Measurements from ENCODE around the gene GDPD1.

Gene GDPD1

DNA sequence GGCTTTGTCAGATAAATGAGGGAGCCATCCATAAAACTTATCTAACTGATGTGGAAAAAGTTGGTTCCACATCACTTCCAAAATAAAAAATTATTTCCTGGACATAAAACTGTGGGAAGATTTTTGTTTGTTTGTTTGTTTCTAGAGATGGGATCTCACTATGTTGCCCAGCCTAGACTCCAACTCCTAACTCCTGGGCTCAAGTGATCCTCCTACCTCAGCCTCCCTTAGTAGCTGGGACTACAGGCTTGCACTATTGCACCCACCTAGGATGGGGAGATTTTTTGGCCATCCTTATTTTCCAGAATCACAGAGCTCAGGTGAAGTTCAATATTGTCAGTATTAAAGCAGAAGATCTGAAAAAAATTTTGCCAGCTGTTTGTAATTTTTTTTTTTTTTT, 34.3 kb upstream of the GDPD1 start:
- Histone ChIP-seq H2BK12ac (ENCODE audit: low read length) (no peak overlapping the region), H2BK5ac (ENCODE audit: low read length) (no peak overlapping the region), H4K91ac (ENCODE audit: low read depth, low read length, poor library complexity) (no peak overlapping the region), H3K4me2 (ENCODE audit: insufficient read depth, low read length, poor library complexity, severe bottlenecking) (no peak overlapping the region), H3K4ac (ENCODE audit: low read length) (no peak overlapping the region), H2AFZ (ENCODE audit: low read length) (no peak overlapping the region), H3K27ac (replicated peaks; ENCODE audit: low read length) (no peak overlapping the region), H3K36me3 (replicated peaks in 1 of 2; ENCODE audit: control insufficient read depth in 2 of 2, insufficient read depth in 2 of 2, low read length in 2 of 2) (peaks cover 14 to 86% of the 10 kb centered on the region in 2 donors), H3K79me1 (ENCODE audit: low read depth, low read length) (peaks cover 2% of the 10 kb centered on the region), H2BK120ac (ENCODE audit: low read depth, low read length) (no peak overlapping the region), H3K4me3 (ENCODE audit: low read length in 2 of 2) (no peak overlapping the region), H2BK15ac (ENCODE audit: low read length) (no peak overlapping the region), H3K27me3 (ENCODE audit: control insufficient read depth in 3 of 3, insufficient read depth in 3 of 3, low read depth in 1 of 3, low read length in 3 of 3) (no peaks in the 10 kb centered on the region), H4K8ac (ENCODE audit: low read depth, low read length) (no peak overlapping the region), H3K9ac (ENCODE audit: low read depth, low read length, poor library complexity) (no peak overlapping the region), H3K18ac (ENCODE audit: low read length) (no peak overlapping the region), H3K4me1 (ENCODE audit: control insufficient read depth in 2 of 2, insufficient read depth in 1 of 2, low read depth in 1 of 2, low read length in 2 of 2) (no peaks in the 10 kb centered on the region), H3K9me3 (replicated peaks in 1 of 2; ENCODE audit: control insufficient read depth in 2 of 2, insufficient read depth in 1 of 2, low read depth in 1 of 2, low read length in 2 of 2) (no peaks in the 10 kb centered on the region), H3K14ac (ENCODE audit: low read length) (no peak overlapping the region), H2AK5ac (ENCODE audit: low read depth, low read length) (no peak overlapping the region), H3K23ac (ENCODE audit: low read depth, low read length, poor library complexity) (no peak overlapping the region)
- no peak for DNase-seq (ENCODE audit: low spot score)

DNA sequence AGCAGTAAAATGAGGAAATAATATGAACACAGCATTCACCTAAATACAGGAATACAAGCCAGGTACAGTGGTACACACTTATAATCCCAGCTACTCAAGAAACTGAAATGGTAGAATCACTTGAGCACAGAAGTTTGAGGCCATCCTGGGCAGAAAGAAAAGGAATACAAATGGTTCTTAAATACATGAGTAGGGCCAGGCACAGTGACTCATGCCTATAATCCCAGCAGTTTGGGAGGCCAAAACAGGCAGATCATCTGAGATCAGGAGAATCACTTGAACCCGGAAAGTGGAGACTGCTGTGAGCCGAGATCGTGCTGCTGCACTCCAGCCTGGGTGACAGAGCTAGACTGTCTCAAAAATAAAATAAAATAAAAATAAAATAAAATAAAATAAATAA, 33.5 kb upstream of the GDPD1 start:
- no peak overlapping the region for H2BK5ac ChIP-seq (ENCODE audit: low read length)
- no peak overlapping the region for H3K4me3 ChIP-seq (ENCODE audit: low read length in 2 of 2)
- H2BK12ac ChIP-seq (ENCODE audit: low read length) = no peak overlapping the region
- H4K91ac ChIP-seq (ENCODE audit: low read depth, low read length, poor library complexity) = no peak overlapping the region
- H3K79me1 ChIP-seq (ENCODE audit: low read depth, low read length) = peaks cover 2% of the 10 kb centered on the region
- no peaks in the 10 kb centered on the region for H3K4me1 ChIP-seq (ENCODE audit: control insufficient read depth in 2 of 2, insufficient read depth in 1 of 2, low read depth in 1 of 2, low read length in 2 of 2)
- no CpG with 5 or more reads among the region's 3 CpGs for WGBS, 2 donors (ENCODE audit: extremely low coverage in 2 of 2, insufficient read length in 2 of 2, insufficient replicate concordance in 1 of 2)
- H4K8ac ChIP-seq (ENCODE audit: low read depth, low read length) = no peak overlapping the region
- H2AFZ ChIP-seq (ENCODE audit: low read length) = no peak overlapping the region
- H3K18ac ChIP-seq (ENCODE audit: low read length) = no peak overlapping the region
- H3K4me2 ChIP-seq (ENCODE audit: insufficient read depth, low read length, poor library complexity, severe bottlenecking) = no peak overlapping the region
- H3K9me3 ChIP-seq (replicated peaks in 1 of 2; ENCODE audit: control insufficient read depth in 2 of 2, insufficient read depth in 1 of 2, low read depth in 1 of 2, low read length in 2 of 2) = no peaks in the 10 kb centered on the region
- H3K4ac ChIP-seq (ENCODE audit: low read length) = no peak overlapping the region
- no peak overlapping the region for H2BK120ac ChIP-seq (ENCODE audit: low read depth, low read length)
- H3K36me3 ChIP-seq (replicated peaks in 1 of 2; ENCODE audit: control insufficient read depth in 2 of 2, insufficient read depth in 2 of 2, low read length in 2 of 2) = peaks cover 17 to 84% of the 10 kb centered on the region in 2 donors
- H3K9ac ChIP-seq (ENCODE audit: low read depth, low read length, poor library complexity) = no peak overlapping the region
- no peak overlapping the region for H3K27ac ChIP-seq (replicated peaks; ENCODE audit: low read length)
- H2AK5ac ChIP-seq (ENCODE audit: low read depth, low read length) = no peak overlapping the region
- H2BK15ac ChIP-seq (ENCODE audit: low read length) = no peak overlapping the region
- H3K23ac ChIP-seq (ENCODE audit: low read depth, low read length, poor library complexity) = no peak overlapping the region
- H3K27me3 ChIP-seq (ENCODE audit: control insufficient read depth in 3 of 3, insufficient read depth in 3 of 3, low read depth in 1 of 3, low read length in 3 of 3) = no peaks in the 10 kb centered on the region
- H3K14ac ChIP-seq (ENCODE audit: low read length) = no peak overlapping the region
- no peak for DNase-seq (ENCODE audit: low spot score)

DNA sequence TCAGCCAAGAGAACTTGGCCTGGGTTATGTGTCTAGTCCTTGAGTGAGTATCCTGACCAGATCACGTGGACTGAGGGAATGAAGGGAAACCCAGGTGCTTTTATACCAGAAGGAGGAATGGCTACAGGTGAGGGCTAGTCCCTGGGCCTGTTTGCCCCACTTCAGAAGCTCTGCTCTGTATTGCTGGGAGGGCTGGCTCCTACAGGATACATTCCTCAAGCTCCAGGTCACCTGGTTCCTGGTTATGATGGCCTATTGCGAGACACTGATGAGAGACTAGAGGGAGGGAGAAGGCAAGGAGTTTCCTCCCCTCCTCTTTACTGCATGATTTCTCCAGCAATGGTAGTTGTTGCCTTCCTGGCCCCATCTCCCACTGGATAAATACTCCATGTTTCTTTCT, 29.5 kb upstream of the GDPD1 start:
- WGBS, 2 donors (ENCODE audit: extremely low coverage in 2 of 2, insufficient read length in 2 of 2, insufficient replicate concordance in 1 of 2) = no CpG with 5 or more reads among the region's 2 CpGs
- H2AFZ ChIP-seq (ENCODE audit: low read length) = no peak overlapping the region
- no peak overlapping the region for H3K9ac ChIP-seq (ENCODE audit: low read depth, low read length, poor library complexity)

DNA sequence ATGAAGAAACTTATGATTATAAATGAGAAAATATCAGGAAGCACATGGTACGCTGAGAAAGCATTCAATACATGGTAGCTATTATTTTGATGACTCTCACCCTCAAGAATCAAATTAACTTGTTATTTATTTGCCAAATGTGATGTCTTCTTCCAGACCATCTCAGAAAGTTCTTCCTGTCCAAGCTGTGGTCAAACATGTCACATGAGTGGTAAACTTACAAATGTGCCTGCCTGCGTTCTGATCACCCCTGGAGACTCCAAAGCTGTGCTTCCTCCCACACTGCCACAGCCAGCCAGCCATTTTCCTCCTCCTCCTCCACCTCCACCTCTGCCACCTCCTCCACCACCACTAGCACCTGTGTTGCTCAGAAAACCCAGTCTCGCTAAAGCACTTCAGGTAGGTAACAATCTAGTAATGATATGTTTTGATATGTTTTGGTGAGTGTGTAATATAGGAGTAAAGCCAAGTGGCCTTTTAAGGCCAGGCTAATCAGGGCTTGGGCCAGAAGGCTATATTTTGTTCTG, 26.9 kb upstream of the GDPD1 start:
- no peak overlapping the region for H2BK5ac ChIP-seq (ENCODE audit: low read length)
- no peak overlapping the region for H3K4ac ChIP-seq (ENCODE audit: low read length)
- H2BK15ac ChIP-seq (ENCODE audit: low read length) = no peak overlapping the region
- no peak overlapping the region for H3K4me2 ChIP-seq (ENCODE audit: insufficient read depth, low read length, poor library complexity, severe bottlenecking)
- H3K27me3 ChIP-seq (ENCODE audit: control insufficient read depth in 3 of 3, insufficient read depth in 3 of 3, low read depth in 1 of 3, low read length in 3 of 3) = no peaks in the 10 kb centered on the region
- H3K9ac ChIP-seq (ENCODE audit: low read depth, low read length, poor library complexity) = no peak overlapping the region
- no peak overlapping the region for H2AK5ac ChIP-seq (ENCODE audit: low read depth, low read length)
- H2BK120ac ChIP-seq (ENCODE audit: low read depth, low read length) = no peak overlapping the region
- H3K9me3 ChIP-seq (replicated peaks in 1 of 2; ENCODE audit: control insufficient read depth in 2 of 2, insufficient read depth in 1 of 2, low read depth in 1 of 2, low read length in 2 of 2) = no peaks in the 10 kb centered on the region
- H3K36me3 ChIP-seq (replicated peaks in 1 of 2; ENCODE audit: control insufficient read depth in 2 of 2, insufficient read depth in 2 of 2, low read length in 2 of 2) = peaks cover 28 to 95% of the 10 kb centered on the region in 2 donors
- H3K4me3 ChIP-seq (ENCODE audit: low read length in 2 of 2) = no peak overlapping the region
- no peak overlapping the region for H4K8ac ChIP-seq (ENCODE audit: low read depth, low read length)
- DNase-seq (ENCODE audit: low spot score) = no peak
- H3K14ac ChIP-seq (ENCODE audit: low read length) = no peak overlapping the region
- H3K4me1 ChIP-seq (ENCODE audit: control insufficient read depth in 2 of 2, insufficient read depth in 1 of 2, low read depth in 1 of 2, low read length in 2 of 2) = peaks cover 0 to 4% of the 10 kb centered on the region in 2 donors
- no peak overlapping the region for H2AFZ ChIP-seq (ENCODE audit: low read length)
- no CpG with 5 or more reads among the region's 3 CpGs for WGBS, 2 donors (ENCODE audit: extremely low coverage in 2 of 2, insufficient read length in 2 of 2, insufficient replicate concordance in 1 of 2)
- peak overlapping the region; percentile 67 for H3K27ac ChIP-seq (replicated peaks; ENCODE audit: low read length)
- no peak overlapping the region for H3K23ac ChIP-seq (ENCODE audit: low read depth, low read length, poor library complexity)
- no peaks in the 10 kb centered on the region for H3K79me1 ChIP-seq (ENCODE audit: low read depth, low read length)
- H3K18ac ChIP-seq (ENCODE audit: low read length) = no peak overlapping the region
- no peak overlapping the region for H4K91ac ChIP-seq (ENCODE audit: low read depth, low read length, poor library complexity)
- H2BK12ac ChIP-seq (ENCODE audit: low read length) = no peak overlapping the region

More for the DNA sequence above, 29.5 kb upstream of the GDPD1 start:
- Histone ChIP-seq H3K4me1 (ENCODE audit: control insufficient read depth in 2 of 2, insufficient read depth in 1 of 2, low read depth in 1 of 2, low read length in 2 of 2) (peaks cover 0 to 4% of the 10 kb centered on the region in 2 donors), H2BK12ac (ENCODE audit: low read length) (no peak overlapping the region), H3K9me3 (replicated peaks in 1 of 2; ENCODE audit: control insufficient read depth in 2 of 2, insufficient read depth in 1 of 2, low read depth in 1 of 2, low read length in 2 of 2) (no peaks in the 10 kb centered on the region), H3K79me1 (ENCODE audit: low read depth, low read length) (no peaks in the 10 kb centered on the region), H3K36me3 (replicated peaks in 1 of 2; ENCODE audit: control insufficient read depth in 2 of 2, insufficient read depth in 2 of 2, low read length in 2 of 2) (peaks cover 24 to 94% of the 10 kb centered on the region in 2 donors), H2BK15ac (ENCODE audit: low read length) (no peak overlapping the region), H4K8ac (ENCODE audit: low read depth, low read length) (no peak overlapping the region), H3K14ac (ENCODE audit: low read length) (no peak overlapping the region), H2AK5ac (ENCODE audit: low read depth, low read length) (no peak overlapping the region), H3K4me3 (ENCODE audit: low read length in 2 of 2) (no peak overlapping the region), H3K4ac (ENCODE audit: low read length) (no peak overlapping the region), H2BK5ac (ENCODE audit: low read length) (no peak overlapping the region), H4K91ac (ENCODE audit: low read depth, low read length, poor library complexity) (no peak overlapping the region), H3K4me2 (ENCODE audit: insufficient read depth, low read length, poor library complexity, severe bottlenecking) (no peak overlapping the region), H3K18ac (ENCODE audit: low read length) (no peak overlapping the region), H3K27ac (replicated peaks; ENCODE audit: low read length) (no peak overlapping the region), H3K27me3 (ENCODE audit: control insufficient read depth in 3 of 3, insufficient read depth in 3 of 3, low read depth in 1 of 3, low read length in 3 of 3) (no peaks in the 10 kb centered on the region), H3K23ac (ENCODE audit: low read depth, low read length, poor library complexity) (no peak overlapping the region), H2BK120ac (ENCODE audit: low read depth, low read length) (no peak overlapping the region)
- DNase-seq (ENCODE audit: low spot score) = no peak
